SK-N-SH treated with all-trans-retinoic acid at 6 μM for 48 hours (cell line): ENCODE data around the gene ZNF469.

ENCODE experiments used
- ATAC-seq: fragments of 200-7000 bp; cut with Tn5 transposase; 3 replicates; pipeline ENCODE4 v1.9.1; 2020; ENCODE audit warnings: mild to moderate bottlenecking, moderate library complexity
- ARNTL ChIP-seq: fragments of 450-650 bp; formaldehyde crosslinking; IDR thresholded peaks from 2 replicates; pipeline ENCODE4 v1.5.0; 2020; ENCODE audit warnings: low read depth, mild to moderate bottlenecking, moderate library complexity, borderline replicate concordance
- BACH2 ChIP-seq: fragments of 250-450 bp; sonication (Bioruptor Pico); IDR thresholded peaks from 2 replicates; pipeline ENCODE4 v1.9.0; 2021; ENCODE audit warnings: mild to moderate bottlenecking, borderline replicate concordance
- CSDC2 ChIP-seq: fragments of 250-450 bp; sonication (Bioruptor Pico); IDR thresholded peaks from 2 replicates; pipeline ENCODE4 v1.5.0; 2020; ENCODE audit warnings: mild to moderate bottlenecking, moderate library complexity
- ESRRG ChIP-seq: fragments of 250-450 bp; sonication (Bioruptor Pico); IDR thresholded peaks from 2 replicates; pipeline ENCODE4 v1.6.1; 2021; ENCODE audit warnings: mild to moderate bottlenecking
- GLIS3 ChIP-seq: fragments of 250-450 bp; sonication (Bioruptor Pico); IDR thresholded peaks from 2 replicates; pipeline ENCODE4 v1.5.0; 2020; ENCODE audit warnings: mild to moderate bottlenecking, moderate library complexity
- ISL1 ChIP-seq: fragments of 250-450 bp; sonication (Bioruptor Pico); IDR thresholded peaks from 2 replicates; pipeline ENCODE4 v2.1.2; 2022; ENCODE audit warnings: mild to moderate bottlenecking, moderate library complexity
- OSR1 ChIP-seq: fragments of 250-450 bp; sonication (Bioruptor Pico); IDR thresholded peaks from 2 replicates; pipeline ENCODE4 v1.8.0; 2022; ENCODE audit warnings: moderate library complexity, mild to moderate bottlenecking, inconsistent platforms
- PATZ1 ChIP-seq: fragments of 250-450 bp; sonication (Bioruptor Pico); IDR thresholded peaks from 2 replicates; pipeline ENCODE4 v1.8.0; 2020; ENCODE audit warnings: mild to moderate bottlenecking, moderate library complexity, borderline replicate concordance
- PPARA ChIP-seq: fragments of 250-450 bp; sonication (Bioruptor Pico); IDR thresholded peaks from 2 replicates; pipeline ENCODE4 v1.5.0; 2020; ENCODE audit warnings: mild to moderate bottlenecking, borderline replicate concordance
- RARB ChIP-seq: fragments of 250-450 bp; sonication (Bioruptor Pico); IDR thresholded peaks from 2 replicates; pipeline ENCODE4 v1.8.0; 2021; ENCODE audit warnings: mild to moderate bottlenecking, moderate library complexity
- SNAI2 ChIP-seq: fragments of 250-450 bp; sonication (Bioruptor Pico); IDR thresholded peaks from 2 replicates; pipeline ENCODE4 v1.5.0; 2020; ENCODE audit warnings: mild to moderate bottlenecking, moderate library complexity
- TCF4 ChIP-seq: fragments of 250-450 bp; sonication (Bioruptor Pico); IDR thresholded peaks from 2 replicates; pipeline ENCODE4 v1.8.0; 2021; ENCODE audit warnings: mild to moderate bottlenecking, moderate library complexity, borderline replicate concordance
- TOX ChIP-seq: fragments of 250-450 bp; sonication (Bioruptor Pico); IDR thresholded peaks from 2 replicates; pipeline ENCODE4 v1.8.0; 2021; ENCODE audit warnings: mild to moderate bottlenecking, moderate library complexity, borderline replicate concordance
- TSHZ2 ChIP-seq: fragments of 250-450 bp; sonication (Bioruptor Pico); IDR thresholded peaks from 2 replicates; pipeline ENCODE4 v1.5.0; 2020; ENCODE audit warnings: mild to moderate bottlenecking, moderate library complexity
- ZC3H10 ChIP-seq: fragments of 250-450 bp; sonication (Bioruptor Pico); IDR thresholded peaks from 2 replicates; pipeline ENCODE4 v1.5.1; 2021; ENCODE audit warnings: mild to moderate bottlenecking, moderate library complexity
- ZFP3 ChIP-seq: fragments of 250-450 bp; sonication (Bioruptor Pico); IDR thresholded peaks from 2 replicates; pipeline ENCODE4 v1.5.0; 2020; ENCODE audit warnings: mild to moderate bottlenecking, moderate library complexity
- ZNF565 ChIP-seq: fragments of 450-650 bp; formaldehyde crosslinking; conservative IDR thresholded peaks from 2 replicates; pipeline ENCODE4 v1.5.0; 2020; ENCODE audit warnings: low read depth, mild to moderate bottlenecking, moderate library complexity
- ZNF8 ChIP-seq: fragments of 450-650 bp; formaldehyde crosslinking; IDR thresholded peaks from 2 replicates; pipeline ENCODE4 v1.5.0; 2020; ENCODE audit warnings: mild to moderate bottlenecking, moderate library complexity

ZNF469 gene

DNA sequence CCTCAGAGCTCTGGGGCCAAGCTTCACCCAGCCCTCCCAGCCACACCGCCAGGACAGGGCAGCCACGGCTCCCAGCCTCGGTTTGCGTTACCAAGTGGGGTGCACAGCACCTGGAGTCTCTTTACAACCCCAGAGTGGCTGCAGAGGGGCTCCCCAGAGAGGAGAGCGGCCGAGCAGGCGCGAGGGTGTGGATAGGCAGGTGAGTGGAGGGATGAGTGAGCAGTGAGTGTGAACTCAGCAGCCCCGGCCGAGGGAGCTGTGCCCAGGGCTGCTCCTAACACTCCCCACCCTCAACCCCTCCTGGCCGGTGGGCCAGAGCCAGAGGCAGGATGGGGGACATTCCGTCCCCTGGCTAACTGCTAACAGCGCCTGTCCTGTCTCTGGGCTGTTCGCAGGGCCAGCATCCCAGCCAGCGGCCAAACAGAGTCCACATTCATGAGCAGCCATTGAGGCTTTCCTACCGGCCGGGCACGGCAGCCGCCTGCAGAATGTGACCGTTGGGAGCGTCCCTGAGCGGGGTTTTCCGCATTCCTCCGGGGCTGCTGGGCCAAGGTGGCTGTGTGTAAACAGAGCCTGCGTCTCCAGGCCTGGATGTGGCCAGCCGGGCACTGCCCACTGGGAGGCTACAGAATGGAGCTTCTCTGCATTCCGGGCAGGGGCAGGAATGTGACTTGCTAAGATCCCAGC is 5.3 kb downstream of the ZNF469 start:
- TF ChIP-seq CSDC2 (CRISPR knock-in tag) (no peak), TSHZ2 (CRISPR knock-in tag) (no peak), ZNF8 (no peak), TCF4 (no peak), PATZ1 (CRISPR knock-in tag) (no peak), ZNF565 (no peak), SNAI2 (CRISPR knock-in tag) (no peak), GLIS3 (CRISPR knock-in tag) (no peak)
- peak; percentile 45 for ATAC-seq

- ATAC-seq: no peak
Observed at GRCh38 chr16:88389191-88389590, 6.4 kb downstream of the ZNF469 start.

More at GRCh38 chr16:88389191-88389590, 6.4 kb downstream of the ZNF469 start:
- no peak for TF ChIP-seq ISL1 (CRISPR knock-in tag)
- TF ChIP-seq ARNTL (CRISPR knock-in tag): no peak
- no peak for TF ChIP-seq TCF4
- no peak for TF ChIP-seq TOX (CRISPR knock-in tag)
- no peak for TF ChIP-seq TSHZ2 (CRISPR knock-in tag)
- TF ChIP-seq ZNF8: no peak
- TF ChIP-seq PPARA (CRISPR knock-in tag): no peak
- no peak for TF ChIP-seq RARB (CRISPR knock-in tag)
- TF ChIP-seq ESRRG (CRISPR knock-in tag): no peak
- no peak for TF ChIP-seq OSR1 (CRISPR knock-in tag)
- no peak for TF ChIP-seq ZC3H10 (CRISPR knock-in tag)
- no peak for TF ChIP-seq GLIS3 (CRISPR knock-in tag)
- no peak for TF ChIP-seq SNAI2 (CRISPR knock-in tag)
- no peak for TF ChIP-seq BACH2
- TF ChIP-seq PATZ1 (CRISPR knock-in tag): no peak
- no peak for TF ChIP-seq ZFP3 (CRISPR knock-in tag)
